Fibroblast of villous mesenchyme (primary cell): ENCODE data around the gene PTPRN2. TPM values are rescaled to one million over a fixed set of nuclear protein-coding genes. Genes with fewer than 3 reads are reported as not detected.

Experiments used
- DNase-seq: peaks from one replicate; pipeline ENCODE4 v3.0.0-alpha.2; 2010; ENCODE audit warnings: low read depth
- H3K4me3 ChIP-seq: 2 replicates; pipeline ENCODE4 v1.5.1; 2011; ENCODE audit warnings: low read depth, mild to moderate bottlenecking, low read length
- CTCF ChIP-seq: IDR thresholded peaks from 2 replicates; pipeline ENCODE4 v1.5.1; 2012; ENCODE audit warnings: low read depth, mild to moderate bottlenecking, low read length; ENCODE audit not compliant: insufficient read depth
- total RNA-seq: library from RNA; depleted of rRNA; stranded (reverse); fragments of >200 nt; gene quantifications from 2 replicates; pipeline ENCODE4 v1.2.3, GENCODE V29; 2012

Gene PTPRN2
- total RNA-seq, 1 donor = not detected

- no peak for TF ChIP-seq CTCF
- no peak for DNase-seq
- no peak overlapping the region for H3K4me3 ChIP-seq
Measured at GRCh38 chr7:158369866-158370265, 217.8 kb downstream of the PTPRN2 start.

- no peak for DNase-seq
- no peak for TF ChIP-seq CTCF
- no peak overlapping the region for H3K4me3 ChIP-seq
Measured at GRCh38 chr7:158369290-158369689, 218.3 kb downstream of the PTPRN2 start.

GRCh38 chr7:158368449-158368848 is 219.2 kb downstream of the PTPRN2 start:
- H3K4me3 ChIP-seq = no peak overlapping the region
- DNase-seq = no peak
- TF ChIP-seq CTCF = no peak

- no peak for DNase-seq
- H3K4me3 ChIP-seq = no peak overlapping the region
- no peak for TF ChIP-seq CTCF
Measured at GRCh38 chr7:158367634-158367982, 220.0 kb downstream of the PTPRN2 start.

GRCh38 chr7:158366916-158367633 is 220.5 kb downstream of the PTPRN2 start:
- H3K4me3 ChIP-seq = no peak overlapping the region
- DNase-seq = no peak
- no peak for TF ChIP-seq CTCF

- DNase-seq = no peak
- TF ChIP-seq CTCF = no peak
- H3K4me3 ChIP-seq = no peak overlapping the region
Measured at GRCh38 chr7:158366346-158366745, 221.3 kb downstream of the PTPRN2 start.

- TF ChIP-seq CTCF = no peak
- no peak for DNase-seq
- no peak overlapping the region for H3K4me3 ChIP-seq
Measured at GRCh38 chr7:158365267-158365666, 222.4 kb downstream of the PTPRN2 start.
